Choroid plexus epithelial cell (primary cell): ENCODE results near the gene KNDC1.

Source experiments
- DNase-seq: peaks from one replicate; pipeline ENCODE4 v3.0.0-alpha.2; 2010; ENCODE audit warnings: low read depth
- H3K4me3 ChIP-seq: 2 replicates; pipeline ENCODE4 v1.5.1; 2011; ENCODE audit warnings: low read depth, mild to moderate bottlenecking, control low read depth, low read length, moderate library complexity
- TF ChIP-seq, protein P1 (sequence below): conservative IDR thresholded peaks from 2 replicates; pipeline ENCODE4 v1.5.1; 2011; ENCODE audit warnings: low read depth, mild to moderate bottlenecking, control low read depth, inconsistent platforms, low read length, moderate library complexity

KNDC1 gene

DNA sequence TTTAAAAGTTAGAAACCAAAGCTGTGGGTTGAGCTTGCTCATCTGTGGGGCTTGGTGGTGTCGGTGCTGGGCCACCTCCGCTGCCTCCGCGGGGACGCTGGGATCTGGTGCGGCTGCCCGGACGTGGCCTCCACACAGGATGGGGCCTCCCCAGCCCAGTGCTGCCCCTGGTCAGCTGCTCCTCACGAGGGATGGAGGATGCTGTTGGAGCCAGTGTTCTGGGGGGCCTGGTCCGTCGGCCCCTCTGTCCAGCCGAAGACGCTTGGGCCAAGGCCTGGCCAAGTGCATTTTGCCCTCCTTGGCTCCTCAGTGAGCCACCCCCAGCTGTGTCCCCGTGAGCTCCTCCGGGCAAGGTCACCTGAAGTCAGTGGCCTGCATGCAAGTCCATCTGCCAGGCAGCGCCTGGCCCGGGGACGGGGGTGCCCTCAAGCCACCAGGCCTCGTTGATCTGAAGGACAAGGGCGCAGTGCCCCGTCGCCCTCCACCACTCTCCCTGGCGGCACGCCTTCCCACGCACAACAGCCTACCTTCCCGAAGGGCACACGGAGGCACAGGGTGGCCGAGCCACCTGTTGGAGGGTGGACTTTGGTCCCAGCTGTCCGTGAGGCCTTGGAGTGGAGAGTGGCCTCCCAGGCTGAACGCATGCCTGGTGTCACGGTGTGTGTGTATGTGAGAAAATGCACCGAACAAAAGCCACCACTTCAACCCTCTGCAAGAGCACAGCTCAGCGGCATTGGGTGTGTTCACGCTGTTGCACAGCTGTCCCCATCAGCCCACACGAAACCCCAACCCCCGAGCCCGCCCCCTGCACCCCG is 27.3 kb downstream of the KNDC1 start:
- no peak overlapping the region for H3K4me3 ChIP-seq
- no peak for DNase-seq
- TF ChIP-seq, protein P1, sequence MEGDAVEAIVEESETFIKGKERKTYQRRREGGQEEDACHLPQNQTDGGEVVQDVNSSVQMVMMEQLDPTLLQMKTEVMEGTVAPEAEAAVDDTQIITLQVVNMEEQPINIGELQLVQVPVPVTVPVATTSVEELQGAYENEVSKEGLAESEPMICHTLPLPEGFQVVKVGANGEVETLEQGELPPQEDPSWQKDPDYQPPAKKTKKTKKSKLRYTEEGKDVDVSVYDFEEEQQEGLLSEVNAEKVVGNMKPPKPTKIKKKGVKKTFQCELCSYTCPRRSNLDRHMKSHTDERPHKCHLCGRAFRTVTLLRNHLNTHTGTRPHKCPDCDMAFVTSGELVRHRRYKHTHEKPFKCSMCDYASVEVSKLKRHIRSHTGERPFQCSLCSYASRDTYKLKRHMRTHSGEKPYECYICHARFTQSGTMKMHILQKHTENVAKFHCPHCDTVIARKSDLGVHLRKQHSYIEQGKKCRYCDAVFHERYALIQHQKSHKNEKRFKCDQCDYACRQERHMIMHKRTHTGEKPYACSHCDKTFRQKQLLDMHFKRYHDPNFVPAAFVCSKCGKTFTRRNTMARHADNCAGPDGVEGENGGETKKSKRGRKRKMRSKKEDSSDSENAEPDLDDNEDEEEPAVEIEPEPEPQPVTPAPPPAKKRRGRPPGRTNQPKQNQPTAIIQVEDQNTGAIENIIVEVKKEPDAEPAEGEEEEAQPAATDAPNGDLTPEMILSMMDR: no peak

GRCh38 chr10:133187906-133188681 is 28.1 kb downstream of the KNDC1 start:
- no peak overlapping the region for H3K4me3 ChIP-seq
- TF ChIP-seq, protein P1: no peak
- no peak for DNase-seq

DNA sequence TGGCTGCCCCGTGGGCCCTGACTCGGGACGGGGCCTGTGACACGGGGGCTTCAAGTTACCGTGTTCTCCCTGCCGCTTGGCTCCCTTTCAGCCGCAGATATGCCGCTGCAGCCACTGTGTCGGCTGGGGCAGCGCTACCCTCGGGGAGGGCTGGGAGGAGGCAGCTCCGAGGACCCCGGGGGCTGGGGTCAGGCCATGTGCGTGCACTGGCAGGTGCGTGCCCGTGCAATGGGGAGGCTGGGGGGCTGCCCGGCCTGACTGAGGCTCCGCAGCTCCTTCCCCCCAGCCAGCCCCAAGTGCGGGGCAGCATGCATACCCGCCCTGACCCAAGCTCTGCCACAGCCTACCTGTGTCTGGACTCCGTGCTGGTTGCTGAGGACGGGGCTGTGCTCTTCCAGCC is 29.2 kb downstream of the KNDC1 start:
- no peak for DNase-seq
- TF ChIP-seq, protein P1: no peak
- no peak overlapping the region for H3K4me3 ChIP-seq

GRCh38 chr10:133189726-133190125 is 29.7 kb downstream of the KNDC1 start:
- no peak overlapping the region for H3K4me3 ChIP-seq
- DNase-seq: no peak
- TF ChIP-seq, protein P1: no peak

DNA sequence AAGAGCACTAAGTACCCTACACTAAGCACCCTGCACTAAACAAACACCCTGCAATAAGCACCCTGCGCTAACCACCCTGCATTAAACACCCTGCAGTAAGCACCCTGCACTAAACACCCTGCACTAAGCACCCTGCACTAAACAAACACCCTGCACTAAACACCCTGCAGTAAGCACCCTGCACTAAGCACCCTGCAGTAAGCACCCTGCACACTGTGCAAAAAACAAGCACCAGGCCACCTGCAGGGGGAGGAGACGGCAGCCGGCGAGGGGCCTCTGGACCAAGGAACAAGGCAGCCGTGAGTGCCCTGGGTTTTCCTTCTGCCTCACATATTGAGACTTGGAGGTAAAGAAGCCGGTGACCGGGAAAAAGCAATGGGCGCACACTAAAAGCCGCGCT is 30.2 kb downstream of the KNDC1 start:
- no peak overlapping the region for H3K4me3 ChIP-seq
- TF ChIP-seq, protein P1: no peak
- no peak for DNase-seq

GRCh38 chr10:133191651-133192050 is 31.6 kb downstream of the KNDC1 start:
- TF ChIP-seq, protein P1: no peak
- no peak overlapping the region for H3K4me3 ChIP-seq
- no peak for DNase-seq

GRCh38 chr10:133194151-133194550 is 34.1 kb downstream of the KNDC1 start:
- TF ChIP-seq, protein P1: no peak
- H3K4me3 ChIP-seq: no peak overlapping the region
- DNase-seq: no peak
